Activated CD4-positive, alpha-beta T cell treated with anti-CD3 and anti-CD28 coated beads for 48 hours (primary cell): Measurements from ENCODE around the gene KHDC1L.
"Not testable (repeated sequence)": the region's sequence is repeated elsewhere in the genome, so short reads cannot be mapped to it uniquely, and the experiment has no call there.

Experiments used
- DNase-seq: peaks from one replicate; pipeline ENCODE4 v3.0.0-alpha.2; 2020

KHDC1L gene

GRCh38 chr6:73204252-73204651, 21.0 kb downstream of the KHDC1L start:
- DNase-seq: no peak

GRCh38 chr6:73203098-73203497, 22.2 kb downstream of the KHDC1L start:
- DNase-seq: no peak

- DNase-seq: no peak
Measured at GRCh38 chr6:73200735-73201134, 24.6 kb downstream of the KHDC1L start.

- DNase-seq: no peak
Measured at GRCh38 chr6:73200247-73200646, 25.0 kb downstream of the KHDC1L start.

- no peak for DNase-seq
Measured at GRCh38 chr6:73194744-73195143, 30.6 kb downstream of the KHDC1L start.

GRCh38 chr6:73193302-73193701, 32.0 kb downstream of the KHDC1L start:
- DNase-seq: not testable (repeated sequence)

GRCh38 chr6:73182021-73182607, 43.2 kb downstream of the KHDC1L start:
- DNase-seq: no peak

GRCh38 chr6:73180763-73181619, 44.3 kb downstream of the KHDC1L start:
- DNase-seq: no peak

- DNase-seq: no peak
Measured at GRCh38 chr6:73180076-73180738, 45.1 kb downstream of the KHDC1L start.

GRCh38 chr6:73177221-73177944, 47.9 kb downstream of the KHDC1L start:
- DNase-seq: no peak

GRCh38 chr6:73176057-73176456, 49.2 kb downstream of the KHDC1L start:
- DNase-seq: no peak

- no peak for DNase-seq
Measured at GRCh38 chr6:73174646-73175045, 50.6 kb downstream of the KHDC1L start.
